Mesothelial cell of epicardium (in vitro differentiated cells): ENCODE data around the gene SELENOF. TPM values are rescaled to one million over a fixed set of nuclear protein-coding genes. Genes with fewer than 3 reads are reported as not detected.

Experiments used
- DNase-seq, 2 experiments: peaks; one replicate each; pipeline ENCODE4 v3.0.0; 2021; ENCODE audit warnings: low spot score in 2 of 2; ENCODE audit not compliant: unreplicated experiment in 2 of 2
- H3K27ac Mint-ChIP-seq: 2 replicates; pipeline ENCODE4 v1.8.0; 2021; ENCODE audit warnings: mixed read lengths
- H3K27me3 Mint-ChIP-seq: 2 replicates; pipeline ENCODE4 v1.8.0; 2021; ENCODE audit warnings: low read depth, mixed read lengths
- H3K36me3 Mint-ChIP-seq: 2 replicates; pipeline ENCODE4 v1.8.0; 2021; ENCODE audit warnings: mixed read lengths
- H3K4me1 Mint-ChIP-seq: 2 replicates; pipeline ENCODE4 v1.8.0; 2021; ENCODE audit warnings: mixed read lengths
- H3K4me3 Mint-ChIP-seq: 2 replicates; pipeline ENCODE4 v1.8.0; 2021; ENCODE audit warnings: mild to moderate bottlenecking, moderate library complexity, mixed read lengths
- H3K9me3 Mint-ChIP-seq: 2 replicates; pipeline ENCODE4 v1.8.0; 2021; ENCODE audit warnings: mixed read lengths
- total RNA-seq: library from RNA; stranded (reverse); gene quantifications from 3 replicates; pipeline ENCODE4 v1.2.1, GENCODE V29; 2021
- TF ChIP-seq, protein P1 (sequence below): fragments of 200-600 bp; sonication (generic); IDR thresholded peaks from one replicate; pipeline ENCODE4 v1.5.0; 2021; ENCODE audit warnings: antibody characterized with exemption; ENCODE audit not compliant: unreplicated experiment

Gene SELENOF
- total RNA-seq, 1 donor from 2014 or later, result 150 TPM

DNA sequence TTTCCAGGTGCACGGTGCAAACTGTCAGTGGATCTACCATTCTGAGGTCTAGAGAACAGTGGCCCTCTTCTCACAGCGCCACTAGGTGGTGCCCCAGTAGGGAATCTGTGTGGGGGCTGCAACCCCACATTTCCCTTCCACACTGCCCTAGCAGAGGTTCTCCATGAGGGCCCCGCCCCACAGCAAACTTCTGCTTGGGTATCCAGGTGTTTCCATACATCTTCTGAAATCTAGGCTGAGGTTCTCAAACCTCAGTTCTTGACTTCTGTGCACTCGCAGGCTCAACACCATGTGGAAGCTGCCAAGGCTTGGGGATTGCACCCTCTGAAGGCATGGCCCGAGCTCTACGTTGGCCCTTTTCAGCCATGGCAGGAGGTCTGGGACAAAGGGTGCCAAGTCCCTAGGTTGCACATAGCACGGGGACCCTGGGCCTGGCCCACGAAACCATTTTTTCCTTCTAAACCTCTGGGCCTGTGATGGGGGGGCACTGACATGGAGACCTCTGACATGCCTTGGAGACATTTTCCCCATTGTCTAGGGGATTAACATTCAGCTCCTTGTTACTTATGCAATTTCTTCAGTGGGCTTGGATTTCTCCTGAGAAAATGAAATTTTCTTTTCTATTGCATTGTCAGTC lies 10.5 kb upstream of the SELENOF start:
- Mint-ChIP-seq H3K27me3 (no peaks in the 10 kb centered on the region), H3K27ac (no peak overlapping the region), H3K4me1 (no peaks in the 10 kb centered on the region), H3K4me3 (no peak overlapping the region), H3K36me3 (peaks cover 33% of the 10 kb centered on the region), H3K9me3 (peaks cover 46% of the 10 kb centered on the region)
- TF ChIP-seq, protein P1, sequence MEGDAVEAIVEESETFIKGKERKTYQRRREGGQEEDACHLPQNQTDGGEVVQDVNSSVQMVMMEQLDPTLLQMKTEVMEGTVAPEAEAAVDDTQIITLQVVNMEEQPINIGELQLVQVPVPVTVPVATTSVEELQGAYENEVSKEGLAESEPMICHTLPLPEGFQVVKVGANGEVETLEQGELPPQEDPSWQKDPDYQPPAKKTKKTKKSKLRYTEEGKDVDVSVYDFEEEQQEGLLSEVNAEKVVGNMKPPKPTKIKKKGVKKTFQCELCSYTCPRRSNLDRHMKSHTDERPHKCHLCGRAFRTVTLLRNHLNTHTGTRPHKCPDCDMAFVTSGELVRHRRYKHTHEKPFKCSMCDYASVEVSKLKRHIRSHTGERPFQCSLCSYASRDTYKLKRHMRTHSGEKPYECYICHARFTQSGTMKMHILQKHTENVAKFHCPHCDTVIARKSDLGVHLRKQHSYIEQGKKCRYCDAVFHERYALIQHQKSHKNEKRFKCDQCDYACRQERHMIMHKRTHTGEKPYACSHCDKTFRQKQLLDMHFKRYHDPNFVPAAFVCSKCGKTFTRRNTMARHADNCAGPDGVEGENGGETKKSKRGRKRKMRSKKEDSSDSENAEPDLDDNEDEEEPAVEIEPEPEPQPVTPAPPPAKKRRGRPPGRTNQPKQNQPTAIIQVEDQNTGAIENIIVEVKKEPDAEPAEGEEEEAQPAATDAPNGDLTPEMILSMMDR, result no peak
- no peak for DNase-seq

DNA sequence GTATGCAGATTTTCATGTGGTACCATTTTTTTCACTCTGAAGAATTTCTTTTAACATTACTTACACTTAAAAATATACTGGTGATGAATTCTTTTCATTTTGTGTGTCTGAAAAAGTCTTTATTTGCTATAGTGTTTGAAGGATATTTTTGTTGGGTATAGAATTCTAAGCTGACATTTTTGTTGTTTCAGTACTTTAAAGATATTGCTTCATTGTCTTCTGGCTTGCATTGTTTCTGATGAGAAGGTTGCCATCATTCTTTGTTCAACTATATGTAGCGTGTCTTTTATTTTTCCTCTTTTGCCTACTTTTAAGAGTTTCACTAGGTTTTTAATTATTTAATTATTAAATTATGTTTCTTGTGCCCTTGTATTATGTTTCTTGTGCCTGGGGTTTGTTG lies 8.5 kb upstream of the SELENOF start:
- peaks cover 46% of the 10 kb centered on the region for H3K9me3 Mint-ChIP-seq
- H3K27ac Mint-ChIP-seq, result no peak overlapping the region
- TF ChIP-seq, protein P1, result no peak
- H3K27me3 Mint-ChIP-seq, result no peaks in the 10 kb centered on the region
- H3K4me3 Mint-ChIP-seq, result no peak overlapping the region
- no peaks in the 10 kb centered on the region for H3K4me1 Mint-ChIP-seq
- peaks cover 33% of the 10 kb centered on the region for H3K36me3 Mint-ChIP-seq
- no peak for DNase-seq

DNA sequence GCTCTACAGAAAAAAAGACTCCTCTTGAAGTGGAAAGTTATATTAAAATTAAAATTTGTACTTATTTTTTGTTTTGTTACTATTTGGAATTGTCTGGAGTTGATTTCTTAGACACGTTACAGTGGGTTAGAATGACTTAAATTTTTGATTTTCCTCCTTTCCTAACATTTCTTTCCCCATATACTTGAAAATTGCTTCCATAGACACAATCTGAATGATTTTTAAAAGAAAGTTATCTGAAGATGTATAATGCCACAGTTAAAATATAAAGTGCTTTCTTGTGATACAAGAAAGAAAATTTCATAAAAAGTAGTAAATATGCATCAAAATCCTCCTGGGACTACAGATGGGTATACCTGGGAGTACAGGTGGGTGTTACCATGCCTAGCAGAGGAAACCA lies 2.8 kb upstream of the SELENOF start:
- H3K9me3 Mint-ChIP-seq, result peaks cover 13% of the 10 kb centered on the region
- no peak overlapping the region for H3K27ac Mint-ChIP-seq
- H3K27me3 Mint-ChIP-seq, result no peaks in the 10 kb centered on the region
- DNase-seq, result no peak
- H3K4me1 Mint-ChIP-seq, result peaks cover 13% of the 10 kb centered on the region
- TF ChIP-seq, protein P1, result no peak
- H3K4me3 Mint-ChIP-seq, result no peak overlapping the region
- peaks cover 9% of the 10 kb centered on the region for H3K36me3 Mint-ChIP-seq

DNA sequence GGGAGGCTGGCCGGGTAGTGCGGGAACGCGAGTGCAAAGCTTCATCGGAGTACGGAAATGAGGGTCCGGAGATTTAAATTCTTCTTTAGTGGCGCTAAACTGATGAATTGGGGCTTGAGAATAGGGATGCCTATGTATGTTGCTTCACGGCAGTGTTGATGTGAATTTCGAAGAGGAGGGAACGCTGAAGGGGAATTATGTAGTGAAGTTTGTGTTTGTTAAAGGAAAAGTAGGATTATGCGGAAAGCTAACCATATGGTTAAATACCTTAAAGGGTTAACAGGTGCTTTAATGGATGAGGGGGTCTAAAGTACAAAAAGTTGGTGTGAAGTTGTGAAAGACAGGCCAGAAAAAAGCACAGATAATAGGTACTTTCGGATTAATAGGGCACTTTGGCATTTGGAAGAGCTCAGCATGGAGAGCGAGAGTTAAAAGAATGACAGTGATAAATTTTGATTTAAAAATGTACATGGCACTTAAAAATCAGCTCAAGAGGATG lies 1.9 kb upstream of the SELENOF start:
- Mint-ChIP-seq H3K4me3 (no peak overlapping the region), H3K9me3 (peaks cover 3% of the 10 kb centered on the region), H3K4me1 (peaks cover 21% of the 10 kb centered on the region), H3K27me3 (no peaks in the 10 kb centered on the region), H3K27ac (no peak overlapping the region), H3K36me3 (peaks cover 4% of the 10 kb centered on the region)
- DNase-seq, result no peak
- TF ChIP-seq, protein P1, result no peak

DNA sequence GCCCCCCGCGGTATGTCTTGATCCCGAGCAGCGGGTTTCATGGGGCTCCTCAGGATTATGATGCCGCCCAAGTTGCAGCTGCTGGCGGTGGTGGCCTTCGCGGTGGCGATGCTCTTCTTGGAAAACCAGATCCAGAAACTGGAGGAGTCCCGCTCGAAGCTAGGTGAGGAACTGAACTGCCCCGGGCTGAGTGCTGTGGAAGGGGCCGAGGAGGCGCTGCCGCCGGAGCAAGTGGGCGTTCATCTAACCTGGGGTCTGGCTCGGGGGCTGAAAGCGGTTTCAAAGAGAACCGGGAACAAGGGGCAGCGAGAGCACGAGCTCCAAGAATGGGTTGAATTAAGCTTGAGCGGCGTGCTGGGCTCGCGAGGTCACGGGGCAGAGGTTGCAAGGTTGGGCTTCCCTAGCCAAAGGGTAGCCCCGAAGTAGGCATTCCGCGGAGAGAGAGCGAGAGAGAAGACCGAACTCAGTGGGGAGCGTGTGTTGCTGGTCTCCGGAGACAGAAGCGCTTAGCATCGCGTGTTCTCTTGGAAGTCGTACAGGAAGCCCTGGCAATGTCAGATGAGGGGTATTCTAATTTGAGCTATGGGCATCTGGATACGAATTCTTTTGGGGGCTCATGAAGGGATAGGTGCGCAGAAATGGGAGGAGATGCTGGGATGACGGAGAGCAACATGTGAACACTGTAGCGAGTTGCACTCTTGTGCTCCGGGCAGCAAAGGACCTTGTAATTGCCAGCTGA lies 1.2 kb upstream of the SELENOF start:
- Mint-ChIP-seq H3K27ac (no peak overlapping the region), H3K36me3 (peaks cover 4% of the 10 kb centered on the region), H3K9me3 (no peaks in the 10 kb centered on the region), H3K4me1 (peaks cover 23% of the 10 kb centered on the region), H3K4me3 (no peak overlapping the region), H3K27me3 (no peaks in the 10 kb centered on the region)
- DNase-seq, result peak in 1 of 2 experiments; percentile 51
- TF ChIP-seq, protein P1, result no peak
